HG03025 (cell line): ENCODE measurements around the gene MRPS9.

Experiments used
- ATAC-seq: cut with Tn5 transposase; IDR thresholded peaks from one replicate; pipeline ENCODE4 v1.9.1; 2021; ENCODE audit warnings: mild to moderate bottlenecking, moderate library complexity; ENCODE audit not compliant: unreplicated experiment, low FRiP score

The MRPS9 gene

DNA sequence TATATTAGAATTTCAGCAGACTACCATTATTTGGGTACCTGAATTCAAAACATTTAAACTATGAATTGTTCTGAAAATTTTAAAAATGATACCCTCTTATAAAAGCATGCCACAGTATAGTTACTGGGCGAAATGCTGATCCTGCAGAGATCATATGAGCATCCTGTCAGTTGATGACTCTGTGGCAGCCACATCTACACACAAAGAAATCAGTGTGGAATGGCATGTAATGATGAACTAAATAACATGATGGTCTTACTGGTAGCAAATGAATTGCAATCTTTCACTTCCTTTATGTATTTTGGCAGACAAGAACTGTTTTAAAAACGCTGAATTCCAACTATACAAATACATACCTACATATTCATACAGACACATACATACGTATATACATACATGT, 38.3 kb downstream of the MRPS9 start:
- no peak for ATAC-seq

GRCh38 chr2:105078906-105079495, 41.1 kb downstream of the MRPS9 start:
- no peak for ATAC-seq

DNA sequence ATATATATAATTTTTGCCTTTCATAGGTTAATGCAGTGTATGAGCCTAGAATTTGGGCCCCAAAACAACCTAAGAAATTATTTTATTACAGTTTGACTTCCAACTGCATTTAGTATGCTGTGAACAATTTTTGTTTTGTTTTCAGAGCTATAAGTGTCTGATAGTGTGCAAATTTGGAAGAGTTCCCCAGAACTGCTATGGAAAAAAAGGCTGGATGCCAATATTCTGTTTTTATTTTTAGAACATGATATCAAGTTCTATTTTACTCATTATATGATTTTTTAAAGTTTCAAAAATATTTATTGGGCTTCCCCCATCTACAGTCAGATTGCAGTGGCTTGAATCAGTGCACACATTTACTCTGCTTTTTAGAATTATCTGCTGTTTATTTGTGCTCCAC, 42.6 kb downstream of the MRPS9 start:
- ATAC-seq = no peak

GRCh38 chr2:105081006-105081601, 43.2 kb downstream of the MRPS9 start:
- ATAC-seq = no peak

GRCh38 chr2:105082107-105082506, 44.2 kb downstream of the MRPS9 start:
- no peak for ATAC-seq

DNA sequence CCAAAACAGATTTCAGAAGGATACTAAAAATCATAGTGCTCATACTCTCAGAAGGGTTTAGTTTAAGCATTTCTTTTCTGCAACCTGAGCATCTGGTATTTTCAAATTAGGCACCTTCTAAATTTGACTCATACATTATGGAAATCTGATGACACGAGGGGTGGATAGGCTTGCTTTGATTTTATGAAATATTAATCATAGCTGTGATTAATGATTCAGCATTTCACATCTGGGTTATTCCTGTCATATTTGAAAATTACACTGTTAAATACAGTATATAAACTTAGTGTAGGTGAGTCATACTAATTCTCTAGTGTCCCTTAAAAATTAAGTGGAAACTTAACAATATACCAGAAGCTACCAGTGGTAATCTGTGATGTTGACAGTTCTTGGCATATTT, 47.7 kb downstream of the MRPS9 start:
- ATAC-seq = no peak

DNA sequence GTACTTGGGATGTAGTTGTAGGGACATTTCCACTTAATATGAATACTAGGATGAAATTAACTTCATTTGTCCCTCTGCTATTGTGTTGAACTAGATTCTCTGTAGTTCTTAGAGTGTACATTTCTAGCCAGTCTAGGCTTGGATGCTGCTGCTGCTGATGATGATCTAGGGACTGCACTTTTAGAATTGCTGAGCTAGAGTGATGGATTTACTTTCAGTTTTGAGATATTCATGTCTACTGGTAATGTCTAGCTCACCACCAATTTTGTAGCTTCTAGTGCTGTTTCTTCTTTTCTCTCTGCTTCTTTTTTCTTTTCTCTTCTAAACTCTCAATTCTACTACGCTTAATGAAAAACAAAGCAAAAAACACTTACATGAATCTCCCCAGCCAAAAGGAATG, 49.4 kb downstream of the MRPS9 start:
- peak; percentile 55 for ATAC-seq

DNA sequence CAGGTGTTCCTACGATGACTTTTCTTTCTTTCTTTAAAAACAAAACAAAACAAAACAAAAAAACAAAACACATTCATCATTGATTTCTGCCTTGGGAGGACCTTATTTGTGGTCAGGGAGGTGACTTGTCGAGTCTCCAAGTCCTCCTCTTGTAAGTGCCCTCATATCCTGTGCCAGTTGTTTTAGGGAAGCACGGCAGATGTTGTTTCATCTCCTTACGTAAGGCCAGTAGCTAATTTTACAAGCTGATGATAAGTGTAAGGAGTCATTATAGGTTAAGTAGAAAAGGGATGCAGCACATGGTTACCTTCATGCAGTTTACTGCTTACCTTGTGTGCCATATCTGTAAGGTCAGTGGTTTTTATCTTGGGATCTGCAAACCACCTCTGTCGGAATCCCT, 52.2 kb downstream of the MRPS9 start:
- ATAC-seq = no peak

- no peak for ATAC-seq
Measured at GRCh38 chr2:105092797-105093196, 54.9 kb downstream of the MRPS9 start.

GRCh38 chr2:105099153-105099552, 61.3 kb downstream of the MRPS9 start:
- no peak for ATAC-seq

GRCh38 chr2:105100046-105100840, 62.4 kb downstream of the MRPS9 start:
- peak; percentile 93 for ATAC-seq

DNA sequence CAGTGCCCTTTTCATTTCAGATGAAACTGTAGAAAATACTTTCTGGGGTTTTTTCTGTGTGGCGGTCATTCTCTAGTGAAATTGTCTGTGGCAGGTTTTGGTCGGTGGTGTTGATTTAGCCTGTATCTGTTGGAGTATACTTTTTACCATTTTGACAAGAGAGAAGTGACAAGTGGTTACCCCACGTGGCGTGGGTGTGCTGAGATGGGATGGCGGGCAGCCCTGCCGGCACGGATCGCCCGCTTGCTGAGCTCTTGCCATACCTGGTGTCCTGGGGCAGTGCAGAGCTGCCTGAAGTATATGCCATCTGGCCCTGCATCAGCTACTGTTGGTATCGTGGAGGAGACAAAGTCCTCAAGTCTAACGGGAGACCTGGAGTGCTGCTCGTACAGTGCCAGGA, 64.1 kb downstream of the MRPS9 start:
- ATAC-seq = no peak

DNA sequence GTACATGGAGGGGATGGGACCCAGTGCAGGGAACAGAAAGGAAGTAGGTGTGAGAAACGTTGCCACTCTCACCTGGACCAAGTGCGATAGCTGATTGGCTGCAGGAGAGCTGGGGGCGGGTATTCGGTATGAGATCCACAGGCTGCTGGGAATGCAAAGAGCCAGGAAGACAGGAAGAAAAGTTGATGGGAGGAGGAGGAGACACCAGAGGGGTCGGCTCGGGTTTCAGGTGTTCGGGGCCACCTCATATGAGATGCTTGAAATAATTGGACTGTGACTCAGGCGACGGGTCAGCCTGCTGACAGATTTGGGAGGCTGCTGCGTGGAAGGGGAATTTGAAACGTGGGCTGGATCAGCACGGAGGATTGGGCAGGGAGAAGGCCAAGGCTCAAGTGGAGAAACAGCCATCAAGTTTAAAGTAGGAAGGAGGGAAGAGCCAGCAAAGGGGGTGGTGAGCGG, 65.1 kb downstream of the MRPS9 start:
- no peak for ATAC-seq

DNA sequence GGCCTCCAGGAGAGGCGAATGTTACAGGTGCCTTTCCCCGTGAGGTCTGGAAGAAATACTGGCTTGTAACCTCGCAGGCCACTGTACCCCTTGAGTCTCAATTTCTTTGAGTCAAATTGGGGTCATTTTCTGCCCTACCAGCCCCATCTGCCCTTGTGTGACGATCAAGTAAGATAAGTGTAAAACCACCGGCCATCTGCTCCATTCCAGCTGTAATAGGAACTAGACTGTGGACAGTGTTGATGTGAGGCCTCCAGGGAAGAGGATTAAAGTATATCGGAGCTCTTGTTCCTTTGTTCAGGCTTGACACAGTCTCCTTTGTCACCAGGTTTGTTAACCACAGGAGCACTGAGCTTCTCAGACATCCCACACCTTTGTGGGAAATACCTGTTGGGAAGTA, 65.6 kb downstream of the MRPS9 start:
- ATAC-seq = no peak

DNA sequence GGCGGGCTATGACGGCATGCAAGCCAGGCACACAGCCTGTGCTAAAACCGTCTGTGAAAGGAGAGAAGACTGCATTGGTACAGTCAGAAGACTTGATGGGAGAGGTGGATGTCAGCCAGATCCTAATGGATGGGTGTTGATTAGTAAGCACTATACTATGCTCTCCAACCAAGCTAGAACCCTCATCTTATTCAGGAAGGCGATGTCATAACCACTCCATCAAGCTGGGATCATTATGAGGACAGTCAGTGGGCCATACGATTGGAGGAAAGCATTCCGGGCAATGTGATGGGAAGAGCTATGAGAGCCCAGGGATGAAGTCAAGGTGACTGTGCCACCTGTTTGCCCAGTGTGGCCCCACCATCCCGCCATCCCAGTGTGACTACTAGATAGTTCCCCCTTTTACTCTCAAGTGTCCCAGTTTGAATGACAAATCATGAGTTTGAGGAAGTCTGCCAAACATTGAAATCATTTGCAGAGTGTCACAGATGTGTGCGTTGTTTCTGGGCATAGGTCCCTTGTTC, 66.4 kb downstream of the MRPS9 start:
- no peak for ATAC-seq

DNA sequence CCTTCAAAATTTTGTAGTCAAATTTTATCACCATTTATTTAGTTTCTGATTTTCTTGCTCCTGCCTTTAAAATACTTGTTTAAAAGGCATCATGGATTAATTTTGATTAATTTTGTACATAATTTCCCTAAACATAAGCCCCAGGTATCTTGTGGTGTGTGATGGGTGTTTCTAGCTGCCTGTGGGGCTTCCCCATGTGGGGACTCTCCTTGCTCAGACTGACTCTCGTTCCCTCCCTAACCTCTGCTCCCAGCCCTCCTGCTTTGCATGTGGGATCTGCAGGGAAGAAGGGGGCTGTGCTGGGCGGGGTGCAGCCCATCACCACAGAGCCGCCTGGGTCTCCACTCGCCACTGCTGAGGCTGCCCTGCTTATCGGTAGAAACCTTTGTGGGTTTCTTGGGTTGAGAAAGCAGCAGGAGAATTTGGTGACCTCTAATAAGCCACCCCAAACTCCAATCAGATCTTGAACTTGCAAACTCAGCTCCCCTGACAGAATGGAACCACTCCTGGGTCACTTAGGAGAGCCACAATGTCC, 72.5 kb downstream of the MRPS9 start:
- no peak for ATAC-seq

- ATAC-seq = no peak
Measured at GRCh38 chr2:105111365-105112150, 73.7 kb downstream of the MRPS9 start.

DNA sequence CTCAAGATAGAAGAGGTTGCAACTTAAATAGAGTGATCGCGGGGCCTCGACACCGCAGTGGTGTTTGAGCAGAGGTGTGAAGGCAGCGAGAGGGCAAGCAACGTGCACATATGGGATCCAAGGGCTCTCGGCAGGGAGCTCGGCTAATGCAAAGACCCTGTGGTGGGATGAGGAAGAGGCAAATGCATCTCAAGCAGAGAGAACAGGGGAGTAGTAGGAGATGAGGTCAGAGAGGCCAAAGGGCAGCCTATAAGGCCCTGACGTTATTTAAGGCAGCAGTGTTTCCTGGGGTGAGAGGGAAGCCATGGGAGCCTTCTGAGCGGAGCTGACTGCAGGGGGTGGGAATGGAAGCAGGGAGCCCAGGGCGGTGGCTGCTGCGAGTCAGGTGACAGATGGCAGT, 74.5 kb downstream of the MRPS9 start:
- no peak for ATAC-seq

GRCh38 chr2:105113616-105114291, 75.9 kb downstream of the MRPS9 start:
- no peak for ATAC-seq

GRCh38 chr2:105114551-105114950, 76.7 kb downstream of the MRPS9 start:
- ATAC-seq = no peak
